Measurements from ENCODE around the gene CRIP1. TPM values are rescaled to one million over a fixed set of nuclear protein-coding genes. Genes with fewer than 3 reads are reported as not detected.

CRIP1 gene
- polyA plus RNA-seq, 3 donors: 24.1 to 32.5 (median 28.8) TPM

GRCh38 chr14:105450864-105451720 is 35.6 kb upstream of the CRIP1 start:
- no peak for DNase-seq (ENCODE audit: low read depth in 3 of 3, low spot score in 2 of 3)

GRCh38 chr14:105452963-105453362 is 33.7 kb upstream of the CRIP1 start:
- no peak for DNase-seq (ENCODE audit: low read depth in 3 of 3, low spot score in 2 of 3)

- no peak for DNase-seq (ENCODE audit: low read depth in 3 of 3, low spot score in 2 of 3)
Observed at GRCh38 chr14:105453847-105454246, 32.8 kb upstream of the CRIP1 start.

- no peak for DNase-seq (ENCODE audit: low read depth in 3 of 3, low spot score in 2 of 3)
Observed at GRCh38 chr14:105455086-105455640, 31.5 kb upstream of the CRIP1 start.

GRCh38 chr14:105455766-105456660 is 30.7 kb upstream of the CRIP1 start:
- no peak for DNase-seq (ENCODE audit: low read depth in 3 of 3, low spot score in 2 of 3)

- DNase-seq (ENCODE audit: low read depth in 3 of 3, low spot score in 2 of 3): no peak
Observed at GRCh38 chr14:105456736-105457617, 29.7 kb upstream of the CRIP1 start.

GRCh38 chr14:105458010-105458409 is 28.7 kb upstream of the CRIP1 start:
- no peak for DNase-seq (ENCODE audit: low read depth in 3 of 3, low spot score in 2 of 3)

GRCh38 chr14:105458571-105458970 is 28.1 kb upstream of the CRIP1 start:
- no peak for DNase-seq (ENCODE audit: low read depth in 3 of 3, low spot score in 2 of 3)

GRCh38 chr14:105460116-105460515 is 26.6 kb upstream of the CRIP1 start:
- no peak for DNase-seq (ENCODE audit: low read depth in 3 of 3, low spot score in 2 of 3)

- no peak for DNase-seq (ENCODE audit: low read depth in 3 of 3, low spot score in 2 of 3)
Observed at GRCh38 chr14:105460616-105461015, 26.1 kb upstream of the CRIP1 start.

- DNase-seq (ENCODE audit: low read depth in 3 of 3, low spot score in 2 of 3): no peak
Observed at GRCh38 chr14:105461903-105462302, 24.8 kb upstream of the CRIP1 start.

- DNase-seq (ENCODE audit: low read depth in 3 of 3, low spot score in 2 of 3): no peak
Observed at GRCh38 chr14:105464501-105464900, 22.2 kb upstream of the CRIP1 start.

GRCh38 chr14:105465209-105466031 is 21.3 kb upstream of the CRIP1 start:
- DNase-seq (ENCODE audit: low read depth in 3 of 3, low spot score in 2 of 3): no peak

GRCh38 chr14:105466531-105467248 is 20.0 kb upstream of the CRIP1 start:
- DNase-seq (ENCODE audit: low read depth in 3 of 3, low spot score in 2 of 3): no peak

GRCh38 chr14:105467249-105467941 is 19.3 kb upstream of the CRIP1 start:
- DNase-seq (ENCODE audit: low read depth in 3 of 3, low spot score in 2 of 3): no peak

- no peak for DNase-seq (ENCODE audit: low read depth in 3 of 3, low spot score in 2 of 3)
Observed at GRCh38 chr14:105467942-105468471, 18.7 kb upstream of the CRIP1 start.

- DNase-seq (ENCODE audit: low read depth in 3 of 3, low spot score in 2 of 3): no peak
Observed at GRCh38 chr14:105468621-105469241, 18.0 kb upstream of the CRIP1 start.

Measured in right renal cortex interstitium (tissue), 3 donors.